C4-2B (cell line): ENCODE results near the gene MAS1L.

Experiments
- H3K27ac ChIP-seq: fragments of 450-650 bp; 2 replicates; pipeline ENCODE4 v1.5.1; 2017
- ZFX ChIP-seq: fragments of 450-650 bp; IDR thresholded peaks from 2 replicates; pipeline ENCODE4 v1.6.1; 2017
- TF ChIP-seq, protein P1 (sequence below): fragments of 450-650 bp; conservative IDR thresholded peaks from 2 replicates; pipeline ENCODE4 v1.5.1; 2017; ENCODE audit warnings: mild to moderate bottlenecking

Gene MAS1L

GRCh38 chr6:29510202-29510601 lies 22.4 kb upstream of the MAS1L start:
- H3K27ac ChIP-seq, result no peak overlapping the region
- TF ChIP-seq ZFX, result no peak
- TF ChIP-seq, protein P1, sequence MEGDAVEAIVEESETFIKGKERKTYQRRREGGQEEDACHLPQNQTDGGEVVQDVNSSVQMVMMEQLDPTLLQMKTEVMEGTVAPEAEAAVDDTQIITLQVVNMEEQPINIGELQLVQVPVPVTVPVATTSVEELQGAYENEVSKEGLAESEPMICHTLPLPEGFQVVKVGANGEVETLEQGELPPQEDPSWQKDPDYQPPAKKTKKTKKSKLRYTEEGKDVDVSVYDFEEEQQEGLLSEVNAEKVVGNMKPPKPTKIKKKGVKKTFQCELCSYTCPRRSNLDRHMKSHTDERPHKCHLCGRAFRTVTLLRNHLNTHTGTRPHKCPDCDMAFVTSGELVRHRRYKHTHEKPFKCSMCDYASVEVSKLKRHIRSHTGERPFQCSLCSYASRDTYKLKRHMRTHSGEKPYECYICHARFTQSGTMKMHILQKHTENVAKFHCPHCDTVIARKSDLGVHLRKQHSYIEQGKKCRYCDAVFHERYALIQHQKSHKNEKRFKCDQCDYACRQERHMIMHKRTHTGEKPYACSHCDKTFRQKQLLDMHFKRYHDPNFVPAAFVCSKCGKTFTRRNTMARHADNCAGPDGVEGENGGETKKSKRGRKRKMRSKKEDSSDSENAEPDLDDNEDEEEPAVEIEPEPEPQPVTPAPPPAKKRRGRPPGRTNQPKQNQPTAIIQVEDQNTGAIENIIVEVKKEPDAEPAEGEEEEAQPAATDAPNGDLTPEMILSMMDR, result no peak

DNA sequence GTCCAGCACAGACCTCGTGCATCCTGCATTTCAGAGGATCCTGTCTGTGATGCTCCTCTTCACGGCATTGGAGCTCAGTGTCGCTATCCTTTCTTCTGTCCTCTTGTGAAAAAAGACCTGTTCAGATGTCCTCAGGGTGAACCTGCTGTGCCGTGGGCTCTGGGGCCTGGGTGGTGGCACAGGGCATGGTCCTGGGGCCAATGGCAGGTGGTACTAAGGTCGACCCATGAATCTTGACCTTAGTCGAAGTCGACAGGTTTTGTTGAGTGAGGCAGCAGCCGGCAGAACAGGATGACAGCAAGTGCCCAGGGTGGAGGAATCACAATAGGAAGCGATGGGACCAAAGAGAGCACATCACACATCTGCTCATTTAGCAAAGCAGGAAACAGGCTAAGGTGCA lies 22.0 kb upstream of the MAS1L start:
- TF ChIP-seq, protein P1, result no peak
- no peak for TF ChIP-seq ZFX
- H3K27ac ChIP-seq, result no peak overlapping the region

GRCh38 chr6:29509239-29509638 lies 21.5 kb upstream of the MAS1L start:
- TF ChIP-seq, protein P1, result no peak
- no peak for TF ChIP-seq ZFX

GRCh38 chr6:29507319-29507718 lies 19.6 kb upstream of the MAS1L start:
- TF ChIP-seq, protein P1, result no peak
- TF ChIP-seq ZFX, result no peak
- no peak overlapping the region for H3K27ac ChIP-seq

More at GRCh38 chr6:29509239-29509638, 21.5 kb upstream of the MAS1L start:
- no peak overlapping the region for H3K27ac ChIP-seq

GRCh38 chr6:29506446-29507067 lies 18.8 kb upstream of the MAS1L start:
- no peak for TF ChIP-seq ZFX
- TF ChIP-seq, protein P1, result no peak
- H3K27ac ChIP-seq, result no peak overlapping the region

GRCh38 chr6:29505808-29506207 lies 18.1 kb upstream of the MAS1L start:
- TF ChIP-seq, protein P1, result no peak

DNA sequence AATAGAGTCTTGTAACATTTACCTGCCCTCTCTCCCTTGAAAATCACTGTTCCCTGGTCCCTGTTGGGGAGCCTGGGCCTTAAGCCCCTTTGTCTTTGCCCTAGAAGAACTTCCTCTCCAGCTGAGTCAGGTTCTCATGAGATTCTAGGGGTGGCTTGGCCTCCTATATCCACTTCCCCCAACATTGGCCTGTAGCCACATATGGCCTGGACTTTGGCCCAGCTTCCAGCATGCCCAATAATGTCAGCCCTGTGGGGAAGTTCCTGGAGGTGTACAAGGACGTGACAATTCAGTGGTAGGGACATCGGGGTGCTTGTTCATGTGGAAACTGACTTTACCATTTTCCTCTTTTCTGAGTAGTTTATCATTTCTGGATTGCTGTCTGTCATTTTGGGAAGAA lies 17.2 kb upstream of the MAS1L start:
- TF ChIP-seq, protein P1, result no peak
- no peak for TF ChIP-seq ZFX

More at GRCh38 chr6:29505808-29506207, 18.1 kb upstream of the MAS1L start:
- no peak overlapping the region for H3K27ac ChIP-seq

More for the DNA sequence above, 17.2 kb upstream of the MAS1L start:
- H3K27ac ChIP-seq, result no peak overlapping the region
